ENCODE data around the gene ERMARD.

ERMARD gene

GRCh38 chr6:169804427-169804826 is 53.0 kb downstream of the ERMARD start:
- Histone ChIP-seq H3K18ac (ENCODE audit: low read length) (no peak overlapping the region), H3K36me3 (replicated peaks in 1 of 2; ENCODE audit: control insufficient read depth in 2 of 2, insufficient read depth in 2 of 2, low read length in 2 of 2) (no peaks in the 10 kb centered on the region), H3K9ac (ENCODE audit: low read depth, low read length, poor library complexity) (no peak overlapping the region), H3K23ac (ENCODE audit: low read depth, low read length, poor library complexity) (no peak overlapping the region), H2BK15ac (ENCODE audit: low read length) (no peak overlapping the region), H3K4me1 (ENCODE audit: control insufficient read depth in 2 of 2, insufficient read depth in 1 of 2, low read depth in 1 of 2, low read length in 2 of 2) (peaks cover 11 to 22% of the 10 kb centered on the region in 2 donors), H3K27me3 (ENCODE audit: control insufficient read depth in 3 of 3, insufficient read depth in 3 of 3, low read depth in 1 of 3, low read length in 3 of 3) (no peaks in the 10 kb centered on the region), H3K14ac (ENCODE audit: low read length) (no peak overlapping the region), H2BK12ac (ENCODE audit: low read length) (no peak overlapping the region), H2BK5ac (ENCODE audit: low read length) (no peak overlapping the region), H4K8ac (ENCODE audit: low read depth, low read length) (no peak overlapping the region), H3K4me2 (ENCODE audit: insufficient read depth, low read length, poor library complexity, severe bottlenecking) (no peak overlapping the region), H4K91ac (ENCODE audit: low read depth, low read length, poor library complexity) (no peak overlapping the region), H2AFZ (ENCODE audit: low read length) (no peak overlapping the region), H3K9me3 (replicated peaks in 1 of 2; ENCODE audit: control insufficient read depth in 2 of 2, insufficient read depth in 1 of 2, low read depth in 1 of 2, low read length in 2 of 2) (no peaks in the 10 kb centered on the region), H2AK5ac (ENCODE audit: low read depth, low read length) (no peak overlapping the region), H3K4me3 (ENCODE audit: low read length in 2 of 2) (no peak overlapping the region), H3K27ac (replicated peaks; ENCODE audit: low read length) (no peak overlapping the region), H2BK120ac (ENCODE audit: low read depth, low read length) (no peak overlapping the region), H3K79me1 (ENCODE audit: low read depth, low read length) (no peaks in the 10 kb centered on the region), H3K4ac (ENCODE audit: low read length) (no peak overlapping the region)
- no peak for DNase-seq (ENCODE audit: low spot score)

GRCh38 chr6:169805242-169805838 is 53.9 kb downstream of the ERMARD start:
- Histone ChIP-seq H2AFZ (ENCODE audit: low read length) (no peak overlapping the region), H3K4ac (ENCODE audit: low read length) (no peak overlapping the region), H2BK15ac (ENCODE audit: low read length) (peak overlapping the region; percentile 71), H3K4me2 (ENCODE audit: insufficient read depth, low read length, poor library complexity, severe bottlenecking) (no peak overlapping the region), H3K9me3 (replicated peaks in 1 of 2; ENCODE audit: control insufficient read depth in 2 of 2, insufficient read depth in 1 of 2, low read depth in 1 of 2, low read length in 2 of 2) (no peaks in the 10 kb centered on the region), H3K18ac (ENCODE audit: low read length) (no peak overlapping the region), H2BK120ac (ENCODE audit: low read depth, low read length) (no peak overlapping the region), H4K8ac (ENCODE audit: low read depth, low read length) (no peak overlapping the region), H3K4me3 (ENCODE audit: low read length in 2 of 2) (no peak overlapping the region), H3K9ac (ENCODE audit: low read depth, low read length, poor library complexity) (no peak overlapping the region), H2BK5ac (ENCODE audit: low read length) (no peak overlapping the region), H3K14ac (ENCODE audit: low read length) (no peak overlapping the region), H4K91ac (ENCODE audit: low read depth, low read length, poor library complexity) (no peak overlapping the region), H2BK12ac (ENCODE audit: low read length) (no peak overlapping the region), H3K79me1 (ENCODE audit: low read depth, low read length) (no peaks in the 10 kb centered on the region), H3K27me3 (ENCODE audit: control insufficient read depth in 3 of 3, insufficient read depth in 3 of 3, low read depth in 1 of 3, low read length in 3 of 3) (no peaks in the 10 kb centered on the region), H3K23ac (ENCODE audit: low read depth, low read length, poor library complexity) (no peak overlapping the region), H3K4me1 (ENCODE audit: control insufficient read depth in 2 of 2, insufficient read depth in 1 of 2, low read depth in 1 of 2, low read length in 2 of 2) (peaks cover 11 to 20% of the 10 kb centered on the region in 2 donors), H3K27ac (replicated peaks; ENCODE audit: low read length) (no peak overlapping the region), H3K36me3 (replicated peaks in 1 of 2; ENCODE audit: control insufficient read depth in 2 of 2, insufficient read depth in 2 of 2, low read length in 2 of 2) (no peaks in the 10 kb centered on the region), H2AK5ac (ENCODE audit: low read depth, low read length) (no peak overlapping the region)
- DNase-seq (ENCODE audit: low spot score): no peak
- no CpG with 5 or more reads among the region's 7 CpGs for WGBS, 2 donors (ENCODE audit: extremely low coverage in 2 of 2, insufficient read length in 2 of 2, insufficient replicate concordance in 1 of 2)

- peak overlapping the region; percentile 29 for H3K18ac ChIP-seq (ENCODE audit: low read length)
- DNase-seq (ENCODE audit: low spot score): no peak
- H3K4ac ChIP-seq (ENCODE audit: low read length): no peak overlapping the region
- H3K14ac ChIP-seq (ENCODE audit: low read length): peak overlapping the region; percentile 73
- WGBS, 2 donors (ENCODE audit: extremely low coverage in 2 of 2, insufficient read length in 2 of 2, insufficient replicate concordance in 1 of 2): no CpG with 5 or more reads among the region's 1 CpG
- no peak overlapping the region for H2AK5ac ChIP-seq (ENCODE audit: low read depth, low read length)
- H3K9me3 ChIP-seq (replicated peaks in 1 of 2; ENCODE audit: control insufficient read depth in 2 of 2, insufficient read depth in 1 of 2, low read depth in 1 of 2, low read length in 2 of 2): no peaks in the 10 kb centered on the region
- H2BK5ac ChIP-seq (ENCODE audit: low read length): no peak overlapping the region
- H3K27me3 ChIP-seq (ENCODE audit: control insufficient read depth in 3 of 3, insufficient read depth in 3 of 3, low read depth in 1 of 3, low read length in 3 of 3): no peaks in the 10 kb centered on the region
- no peak overlapping the region for H4K91ac ChIP-seq (ENCODE audit: low read depth, low read length, poor library complexity)
- H3K4me1 ChIP-seq (ENCODE audit: control insufficient read depth in 2 of 2, insufficient read depth in 1 of 2, low read depth in 1 of 2, low read length in 2 of 2): peaks cover 1 to 18% of the 10 kb centered on the region in 2 donors
- no peak overlapping the region for H3K27ac ChIP-seq (replicated peaks; ENCODE audit: low read length)
- H3K36me3 ChIP-seq (replicated peaks in 1 of 2; ENCODE audit: control insufficient read depth in 2 of 2, insufficient read depth in 2 of 2, low read length in 2 of 2): no peaks in the 10 kb centered on the region
- H3K23ac ChIP-seq (ENCODE audit: low read depth, low read length, poor library complexity): no peak overlapping the region
- H3K4me2 ChIP-seq (ENCODE audit: insufficient read depth, low read length, poor library complexity, severe bottlenecking): no peak overlapping the region
- no peak overlapping the region for H2BK12ac ChIP-seq (ENCODE audit: low read length)
- no peak overlapping the region for H3K9ac ChIP-seq (ENCODE audit: low read depth, low read length, poor library complexity)
- H2AFZ ChIP-seq (ENCODE audit: low read length): no peak overlapping the region
- no peak overlapping the region for H2BK120ac ChIP-seq (ENCODE audit: low read depth, low read length)
- H4K8ac ChIP-seq (ENCODE audit: low read depth, low read length): no peak overlapping the region
- no peaks in the 10 kb centered on the region for H3K79me1 ChIP-seq (ENCODE audit: low read depth, low read length)
- H2BK15ac ChIP-seq (ENCODE audit: low read length): no peak overlapping the region
- no peak overlapping the region for H3K4me3 ChIP-seq (ENCODE audit: low read length in 2 of 2)
These were observed 55.3 kb downstream of the ERMARD start for GRCh38 chr6:169806701-169807100.

GRCh38 chr6:169807229-169807628 is 55.8 kb downstream of the ERMARD start:
- Histone ChIP-seq H3K18ac (ENCODE audit: low read length) (peak overlapping the region; percentile 86), H2BK5ac (ENCODE audit: low read length) (no peak overlapping the region), H2BK12ac (ENCODE audit: low read length) (no peak overlapping the region), H3K27me3 (ENCODE audit: control insufficient read depth in 3 of 3, insufficient read depth in 3 of 3, low read depth in 1 of 3, low read length in 3 of 3) (no peaks in the 10 kb centered on the region), H3K9me3 (replicated peaks in 1 of 2; ENCODE audit: control insufficient read depth in 2 of 2, insufficient read depth in 1 of 2, low read depth in 1 of 2, low read length in 2 of 2) (no peaks in the 10 kb centered on the region), H2AK5ac (ENCODE audit: low read depth, low read length) (no peak overlapping the region), H2BK120ac (ENCODE audit: low read depth, low read length) (no peak overlapping the region), H4K8ac (ENCODE audit: low read depth, low read length) (no peak overlapping the region), H3K4ac (ENCODE audit: low read length) (no peak overlapping the region), H2AFZ (ENCODE audit: low read length) (no peak overlapping the region), H3K4me2 (ENCODE audit: insufficient read depth, low read length, poor library complexity, severe bottlenecking) (no peak overlapping the region), H3K4me1 (ENCODE audit: control insufficient read depth in 2 of 2, insufficient read depth in 1 of 2, low read depth in 1 of 2, low read length in 2 of 2) (peaks cover 0 to 18% of the 10 kb centered on the region in 2 donors), H2BK15ac (ENCODE audit: low read length) (no peak overlapping the region), H3K36me3 (replicated peaks in 1 of 2; ENCODE audit: control insufficient read depth in 2 of 2, insufficient read depth in 2 of 2, low read length in 2 of 2) (no peaks in the 10 kb centered on the region), H3K23ac (ENCODE audit: low read depth, low read length, poor library complexity) (no peak overlapping the region), H3K4me3 (ENCODE audit: low read length in 2 of 2) (no peak overlapping the region), H3K79me1 (ENCODE audit: low read depth, low read length) (no peaks in the 10 kb centered on the region), H3K9ac (ENCODE audit: low read depth, low read length, poor library complexity) (no peak overlapping the region), H3K14ac (ENCODE audit: low read length) (no peak overlapping the region), H3K27ac (replicated peaks; ENCODE audit: low read length) (no peak overlapping the region), H4K91ac (ENCODE audit: low read depth, low read length, poor library complexity) (no peak overlapping the region)
- DNase-seq (ENCODE audit: low spot score): no peak
- no CpG with 5 or more reads among the region's 1 CpG for WGBS, 2 donors (ENCODE audit: extremely low coverage in 2 of 2, insufficient read length in 2 of 2, insufficient replicate concordance in 1 of 2)
